ENCODE data around the gene AOAH. TPM values are rescaled to one million over a fixed set of nuclear protein-coding genes. Genes with fewer than 3 reads are reported as not detected.

Gene AOAH
- total and polyA plus RNA-seq, 9 of the 15 experiments (the other 6 are each of a cell fraction or from before 2014, with no cell fraction given): not detected

GRCh38 chr7:36692456-36692855, 31.8 kb downstream of the AOAH start (continued):
- TF ChIP-seq ATF3 (IDR thresholded peaks at IDR 0.05) (no peak), ATF3 (CRISPR knock-in tag; conservative IDR thresholded peaks at IDR 0.05) (no peak), PRMT5 (CRISPR knock-in tag; IDR thresholded peaks at IDR 0.05) (no peak), POLR3A (IDR thresholded peaks at IDR 0.05; ENCODE audit: borderline replicate concordance, extremely low read depth, insufficient read depth, insufficient read length) (no peak), MLLT1 (IDR thresholded peaks at IDR 0.05) (no peak), YY1 (IDR thresholded peaks at IDR 0.05; ENCODE audit: borderline replicate concordance in 1 of 3, control insufficient read depth in 1 of 3, extremely low read depth in 1 of 3, insufficient read depth in 3 of 3, insufficient read length in 1 of 3, insufficient replicate concordance in 2 of 3, low read depth in 1 of 3, low read length in 2 of 3) (no peak), GATAD2A (IDR thresholded peaks at IDR 0.05) (no peak), DMBX1 (CRISPR knock-in tag; IDR thresholded peaks at IDR 0.05; ENCODE audit: borderline replicate concordance) (no peak)

- no peaks in the 10 kb centered on the region for H3K4me1 ChIP-seq (replicated peaks in 1 of 2; ENCODE audit: control insufficient read depth in 2 of 2, insufficient read depth in 2 of 2, low read length in 2 of 2)
- no peaks in the 10 kb centered on the region for H3K79me2 ChIP-seq (ENCODE audit: control insufficient read depth, insufficient read depth, low read length)
- H3K27me3 ChIP-seq (ENCODE audit: control insufficient read depth in 2 of 2, insufficient read depth in 2 of 2, low read length in 2 of 2): peaks cover 0 to 5% of the 10 kb centered on the region in 2 experiments; a peak in 2 of 5 replicates
- WGBS (ENCODE audit: insufficient coverage, low coverage, missing lambda C conversion rate): 3% methylated on average over 4 of the region's 4 CpGs
- H3K4me2 ChIP-seq (ENCODE audit: insufficient read depth, low read length): no peak overlapping the region
- intact Hi-C loops (cut with micrococcal nuclease): no loop called here
- in situ Hi-C loops (cut with MboI): no loop called here
- ChIA-PET CTCF (ENCODE audit: low intra/inter-chr PET ratio) (no interaction called here), POLR2A (no interaction called here)
- no peaks in the 10 kb centered on the region for H3K36me3 ChIP-seq (ENCODE audit: control insufficient read depth, insufficient read depth, low read length)
- H4K20me1 ChIP-seq (replicated peaks; ENCODE audit: control insufficient read depth, insufficient read depth, low read length): no peaks in the 10 kb centered on the region
- ATAC-seq (no peak), FAIRE-seq (no peak), DNase-seq (ENCODE audit: extremely low read depth in 1 of 4, low spot score in 3 of 4) (no peak)
- no peak overlapping the region for H3K9ac ChIP-seq (ENCODE audit: insufficient read depth in 1 of 2, low read depth in 2 of 2, low read length in 2 of 2)
- no TSS peak for BruUV-seq (replicated peaks)
- H3K9me3 ChIP-seq (replicated peaks; ENCODE audit: control insufficient read depth, insufficient read depth, low read depth, low read length): no peaks in the 10 kb centered on the region
- no peak overlapping the region for H3K4me3 ChIP-seq
- H2AFZ ChIP-seq (ENCODE audit: low read depth, low read length): no peak overlapping the region
- no peaks in the 10 kb centered on the region for H3K9me1 ChIP-seq (ENCODE audit: control insufficient read depth, insufficient read depth, low read length)
- no peak overlapping the region for H3K27ac ChIP-seq (ENCODE audit: extremely low read depth, low read depth, low read length)
- TF ChIP-seq CBFA2T3 (IDR thresholded peaks at IDR 0.05) (no peak), ZNF12 (CRISPR knock-in tag; IDR thresholded peaks at IDR 0.05) (no peak), MXI1 (IDR thresholded peaks at IDR 0.05; ENCODE audit: low read depth, low read length) (no peak), PHB2 (IDR thresholded peaks at IDR 0.05; ENCODE audit: low read depth) (no peak), HDAC2 (IDR thresholded peaks at IDR 0.05) (no peak), GTF2E2 (tag; IDR thresholded peaks at IDR 0.05) (no peak), ZC3H8 (IDR thresholded peaks at IDR 0.05) (no peak), KLF10 (CRISPR knock-in tag; IDR thresholded peaks at IDR 0.05) (no peak), MLLT1 (IDR thresholded peaks at IDR 0.05) (no peak), LEF1 (IDR thresholded peaks at IDR 0.05) (no peak), SMARCA5 (IDR thresholded peaks at IDR 0.05) (no peak)
Measured at GRCh38 chr7:36691983-36692382, 32.3 kb downstream of the AOAH start.
